Activated CD8-positive, alpha-beta memory T cell treated with anti-CD3 and anti-CD28 coated beads, Interleukin-2, amount 50 U/mL, for 1 hour (primary cell): ENCODE data around the gene FCRL1.

Source experiments
- DNase-seq: peaks from one replicate; pipeline ENCODE4 v3.0.0-alpha.2; 2020; ENCODE audit errors: extremely low read depth

FCRL1 gene

GRCh38 chr1:157803851-157804250, 16.1 kb downstream of the FCRL1 start:
- DNase-seq = no peak

GRCh38 chr1:157799996-157800395, 19.9 kb downstream of the FCRL1 start:
- no peak for DNase-seq

GRCh38 chr1:157798211-157798610, 21.7 kb downstream of the FCRL1 start:
- no peak for DNase-seq

- DNase-seq = no peak
Observed at GRCh38 chr1:157785248-157785647, 34.7 kb downstream of the FCRL1 start.

GRCh38 chr1:157784801-157785200, 35.1 kb downstream of the FCRL1 start:
- no peak for DNase-seq

- no peak for DNase-seq
Observed at GRCh38 chr1:157782931-157783330, 37.0 kb downstream of the FCRL1 start.

GRCh38 chr1:157781048-157781447, 38.9 kb downstream of the FCRL1 start:
- DNase-seq = no peak

- DNase-seq = no peak
Observed at GRCh38 chr1:157776971-157777391, 42.9 kb downstream of the FCRL1 start, which contains the start of gene FCRL2. Gene FCRL2 (minus strand): TSS chr1:157777132. CDS start chr1:157777073, 59 bp downstream.

- no peak for DNase-seq
Observed at GRCh38 chr1:157775101-157775870, 44.6 kb downstream of the FCRL1 start.

- DNase-seq = no peak
Observed at GRCh38 chr1:157774412-157774811, 45.5 kb downstream of the FCRL1 start.

- DNase-seq = no peak
Observed at GRCh38 chr1:157773493-157774350, 46.2 kb downstream of the FCRL1 start.

- DNase-seq = no peak
Observed at GRCh38 chr1:157771661-157772425, 48.1 kb downstream of the FCRL1 start.

- no peak for DNase-seq
Observed at GRCh38 chr1:157770442-157771043, 49.4 kb downstream of the FCRL1 start.

GRCh38 chr1:157766792-157767191, 53.1 kb downstream of the FCRL1 start:
- no peak for DNase-seq

- DNase-seq = no peak
Observed at GRCh38 chr1:157758018-157758417, 61.9 kb downstream of the FCRL1 start.

GRCh38 chr1:157753611-157754010, 66.3 kb downstream of the FCRL1 start:
- no peak for DNase-seq

- no peak for DNase-seq
Observed at GRCh38 chr1:157751283-157751682, 68.6 kb downstream of the FCRL1 start.

- no peak for DNase-seq
Observed at GRCh38 chr1:157748262-157748817, 71.6 kb downstream of the FCRL1 start.
